HepG2 (cell line): Measurements from ENCODE around the gene BCL7A. TPM values are rescaled to one million over a fixed set of nuclear protein-coding genes. Genes with fewer than 3 reads are reported as not detected.

Source experiments
- BORCS8-MEF2B ChIP-seq: sonication (generic); formaldehyde crosslinking; IDR thresholded peaks from 2 replicates; pipeline ENCODE4 v1.8.0; 2022; ENCODE audit warnings: mild to moderate bottlenecking, missing genetic modification reagents
- HOXA9 ChIP-seq: sonication (generic); formaldehyde crosslinking; IDR thresholded peaks from 2 replicates; pipeline ENCODE4 v1.8.1; 2022; ENCODE audit warnings: missing genetic modification reagents, mild to moderate bottlenecking, moderate library complexity, borderline replicate concordance
- PRDM10 ChIP-seq: sonication (generic); formaldehyde crosslinking; IDR thresholded peaks from 2 replicates; pipeline ENCODE4 v1.4.0; 2020; ENCODE audit warnings: low read depth, missing genetic modification reagents
- SATB2 ChIP-seq: sonication (generic); formaldehyde crosslinking; IDR thresholded peaks from 2 replicates; pipeline ENCODE4 v1.5.0; 2020; ENCODE audit warnings: missing genetic modification reagents
- SIX1 ChIP-seq: sonication (generic); formaldehyde crosslinking; IDR thresholded peaks from 2 replicates; pipeline ENCODE4 v1.4.0; 2020; ENCODE audit warnings: missing genetic modification reagents, borderline replicate concordance
- THAP7 ChIP-seq: sonication (generic); formaldehyde crosslinking; IDR thresholded peaks from 2 replicates; pipeline ENCODE4 v1.8.1; 2023; ENCODE audit warnings: mild to moderate bottlenecking, missing genetic modification reagents
- ZBTB21 ChIP-seq: sonication (generic); formaldehyde crosslinking; IDR thresholded peaks from 2 replicates; pipeline ENCODE4 v1.4.0; 2020; ENCODE audit warnings: missing genetic modification reagents
- ZNF142 ChIP-seq: sonication (generic); formaldehyde crosslinking; IDR thresholded peaks from 2 replicates; pipeline ENCODE4 v1.4.0; 2020; ENCODE audit warnings: missing genetic modification reagents
- ZNF546 ChIP-seq: sonication (generic); formaldehyde crosslinking; conservative IDR thresholded peaks from 2 replicates; pipeline ENCODE4 v1.8.1; 2023; ENCODE audit warnings: mild to moderate bottlenecking, missing genetic modification reagents
- ZNF597 ChIP-seq: sonication (generic); formaldehyde crosslinking; IDR thresholded peaks from 2 replicates; pipeline ENCODE4 v1.5.0; 2020; ENCODE audit warnings: missing genetic modification reagents
- ZNF629 ChIP-seq: sonication (generic); formaldehyde crosslinking; conservative IDR thresholded peaks from 2 replicates; pipeline ENCODE4 v1.5.0; 2020; ENCODE audit warnings: missing genetic modification reagents
- ZNF644 ChIP-seq: IDR thresholded peaks from 2 replicates; pipeline ENCODE4 v1.6.1; 2016; ENCODE audit warnings: low read depth
- ZNF790 ChIP-seq: sonication (generic); formaldehyde crosslinking; IDR thresholded peaks from 2 replicates; pipeline ENCODE4 v1.8.0; 2022; ENCODE audit warnings: missing genetic modification reagents, mild to moderate bottlenecking, borderline replicate concordance
- ZSCAN5A ChIP-seq: sonication (generic); formaldehyde crosslinking; IDR thresholded peaks from 2 replicates; pipeline ENCODE4 v1.8.0; 2022; ENCODE audit warnings: mild to moderate bottlenecking, missing genetic modification reagents, borderline replicate concordance
- polyA plus RNA-seq, 8 experiments: library from polyadenylated mRNA; depleted of rRNA in 3 of 8; stranded (reverse) in 7 of 8; unstranded in 1 of 8; fragments of >200 nt; fragmentation: Illumina TruSeq in 4 of 8; extraction: Trizol in 4 of 8; gene quantifications; 2 replicates each; pipeline versions ENCODE4 v1.2.1 to v1.2.3, GENCODE V29; 2011 to 2016; ENCODE audit warnings: low read depth in 4 of 8, missing spikeins in 1 of 8, mixed read lengths in 1 of 8; ENCODE audit not compliant: insufficient read depth in 1 of 8
- total RNA-seq, 5 experiments: library from RNA; depleted of rRNA; stranded (reverse); fragments of >200 nt; fragmentation: Illumina TruSeq; extraction: Trizol; gene quantifications; 2 replicates each; pipeline ENCODE4 v1.2.3, GENCODE V29; 2016; ENCODE audit warnings: low read depth in 1 of 5

Gene BCL7A
- total and polyA plus RNA-seq, 2 of the 13 experiments (the other 11 are each of a cell fraction or from before 2014, with no cell fraction given), result 4.1 to 6.2 TPM

GRCh38 chr12:122064025-122064777 lies 42.5 kb downstream of the BCL7A start (continued):
- TF ChIP-seq ZNF790 (no peak), ZNF629 (CRISPR knock-in tag) (no peak), ZNF546 (CRISPR knock-in tag) (no peak), ZNF142 (no peak), PRDM10 (CRISPR knock-in tag) (no peak), THAP7 (CRISPR knock-in tag) (no peak), SIX1 (CRISPR knock-in tag) (no peak), ZSCAN5A (no peak), ZNF597 (no peak), ZNF644 (CRISPR knock-in tag) (peak; percentile 92; the same call in 1 of the 2 replicates), ZBTB21 (CRISPR knock-in tag) (no peak), SATB2 (CRISPR knock-in tag) (no peak), BORCS8-MEF2B (CRISPR knock-in tag) (peak; percentile 51; the same call in 1 of the 2 replicates), HOXA9 (CRISPR knock-in tag) (no peak)
